ENCODE data around the gene LRRC15.

- TF ChIP-seq POLR2A (IDR thresholded peaks at IDR 0.05) = no peak
- no peak for TF ChIP-seq CTCF (IDR thresholded peaks at IDR 0.05)
Measured at GRCh38 chr3:194354315-194354714, 15.2 kb downstream of the LRRC15 start.
